ENCODE results near the gene PER2.

PER2 gene

DNA sequence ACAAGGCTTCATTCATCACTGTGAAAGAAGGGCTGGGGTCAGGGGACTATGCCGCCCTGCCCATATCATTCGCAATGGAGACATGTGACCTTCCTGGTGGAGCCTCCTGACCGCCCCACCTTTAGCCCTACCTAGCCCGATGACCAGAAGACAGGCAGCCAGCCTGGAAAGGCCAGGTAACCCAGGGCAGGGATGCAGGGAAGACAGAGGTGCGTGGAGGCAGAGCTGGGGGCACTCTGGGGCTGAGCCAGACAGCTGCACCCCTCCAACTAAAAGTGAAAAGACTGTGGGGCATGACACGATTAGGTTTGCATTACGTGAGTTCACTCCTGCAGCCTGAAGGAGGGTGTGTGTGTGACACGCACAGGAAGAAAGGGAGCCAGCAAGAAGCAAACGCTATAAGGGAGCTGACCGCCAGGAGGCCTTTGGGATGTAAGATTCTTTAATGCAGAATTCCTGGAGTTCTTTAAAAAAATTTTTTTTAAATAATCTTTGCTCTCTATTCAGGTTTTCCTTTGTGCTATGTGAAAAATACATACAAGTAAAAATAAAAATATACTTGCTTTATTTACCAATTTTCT lies 44.8 kb downstream of the PER2 start:
- no peak for DNase-seq

GRCh38 chr2:238242731-238243495 lies 45.5 kb downstream of the PER2 start:
- DNase-seq, result no peak

GRCh38 chr2:238241970-238242369 lies 46.4 kb downstream of the PER2 start:
- no peak for DNase-seq

- DNase-seq, result no peak
Observed at GRCh38 chr2:238240757-238241711, 47.4 kb downstream of the PER2 start.

GRCh38 chr2:238239863-238240756 lies 48.3 kb downstream of the PER2 start, which contains the start of gene HES6:
HES6 (minus strand) TSS chr2:238240038; CDS start chr2:238239905, 133 bp downstream.
- DNase-seq, result peak; percentile 80 to 85

DNA sequence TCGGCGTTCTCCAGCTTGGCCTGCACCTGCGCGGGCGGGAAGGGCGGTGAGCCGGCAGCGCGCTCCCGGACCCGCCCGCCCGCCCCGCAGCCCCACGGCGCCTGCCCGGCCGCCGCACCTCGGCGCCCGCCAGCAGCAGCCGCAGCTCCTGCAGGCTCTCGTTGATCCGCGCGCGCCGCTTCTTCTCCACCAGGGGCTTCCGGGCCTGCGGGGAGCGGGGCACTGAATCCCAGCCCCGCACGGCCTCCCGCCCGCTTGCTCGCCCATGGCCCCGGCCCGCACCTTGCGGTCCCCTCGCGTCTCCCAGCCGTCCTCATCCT lies 48.9 kb downstream of the PER2 start:
- no peak for DNase-seq

GRCh38 chr2:238238766-238239542 lies 49.5 kb downstream of the PER2 start:
- peak; percentile 44 to 62 for DNase-seq

DNA sequence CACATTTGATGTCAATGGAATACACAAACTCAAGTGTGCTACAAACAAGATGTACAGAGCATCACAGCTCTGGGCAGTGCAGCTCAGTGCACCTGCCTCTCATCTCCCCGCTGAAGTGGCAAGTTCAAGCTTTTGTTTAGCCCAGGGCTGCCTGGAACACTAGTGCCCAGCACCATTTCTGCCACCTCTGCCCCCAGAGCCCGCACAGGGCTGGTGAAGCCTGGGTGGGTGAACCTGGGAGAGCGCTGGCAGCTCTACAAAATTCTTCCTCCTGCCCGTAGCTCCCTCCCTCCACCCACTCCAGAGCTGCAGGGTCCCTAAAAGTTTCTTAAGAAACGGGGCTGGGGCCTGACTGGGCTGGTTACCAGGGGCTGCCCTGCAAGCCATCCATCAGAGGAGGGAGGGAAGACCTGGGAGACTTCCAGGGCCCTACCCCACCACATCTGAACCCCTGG lies 50.1 kb downstream of the PER2 start:
- no peak for DNase-seq

DNA sequence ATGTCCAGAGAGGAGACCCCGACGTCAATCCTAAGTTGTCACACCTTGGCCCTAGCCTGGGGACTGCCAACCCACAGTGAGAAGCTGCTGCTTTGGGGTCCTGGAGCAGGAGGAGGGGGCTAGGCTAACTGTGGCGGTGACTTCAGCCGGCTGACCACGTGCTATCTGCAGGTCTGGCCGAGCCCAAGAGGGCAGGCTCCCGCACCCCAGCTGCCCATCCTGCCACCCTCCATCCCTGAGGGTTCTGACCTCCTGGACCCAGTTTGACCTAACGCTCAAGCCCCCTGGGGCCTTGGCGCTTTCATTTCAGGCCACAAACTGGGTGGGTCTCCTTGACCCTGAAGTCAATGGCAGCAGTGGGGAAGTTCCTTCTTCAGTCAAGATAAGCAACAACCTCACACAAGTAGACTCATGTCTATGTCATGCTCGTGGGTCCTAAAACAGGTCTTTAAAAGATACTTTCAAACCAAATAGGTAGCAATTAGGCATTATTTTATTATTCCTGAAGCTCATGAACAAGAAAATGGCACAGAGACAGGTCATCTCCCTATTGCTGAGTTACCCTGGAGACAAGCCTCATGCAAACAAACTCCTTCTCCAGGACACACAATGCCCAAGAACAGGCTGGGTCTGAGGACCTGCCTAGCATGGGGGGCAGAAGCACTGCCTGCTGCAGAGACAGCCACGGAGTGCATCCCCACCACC lies 50.8 kb downstream of the PER2 start:
- DNase-seq, result no peak

DNA sequence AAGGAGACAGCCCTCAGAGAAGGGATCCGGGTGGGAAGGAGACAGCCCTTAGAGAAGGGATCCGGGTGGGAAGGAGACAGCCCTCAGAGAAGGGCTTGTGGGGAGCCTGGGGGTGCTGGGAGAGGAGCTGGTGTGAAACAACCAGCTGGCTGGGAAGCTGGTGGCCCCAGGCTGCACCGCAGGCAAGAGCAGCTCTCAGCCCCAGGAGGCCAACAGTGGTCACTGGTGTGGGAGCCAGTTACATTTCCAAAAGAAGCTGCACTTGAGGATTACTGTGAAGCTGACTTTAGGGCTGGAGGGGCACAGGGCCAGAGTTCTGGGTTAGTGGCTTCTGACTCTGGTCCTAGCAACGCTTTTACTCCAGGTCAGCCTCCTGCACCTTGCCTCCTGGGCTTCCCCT lies 51.8 kb downstream of the PER2 start:
- no peak for DNase-seq

GRCh38 chr2:238235856-238236255 lies 52.6 kb downstream of the PER2 start:
- no peak for DNase-seq

- no peak for DNase-seq
Observed at GRCh38 chr2:238235331-238235732, 53.1 kb downstream of the PER2 start.

DNA sequence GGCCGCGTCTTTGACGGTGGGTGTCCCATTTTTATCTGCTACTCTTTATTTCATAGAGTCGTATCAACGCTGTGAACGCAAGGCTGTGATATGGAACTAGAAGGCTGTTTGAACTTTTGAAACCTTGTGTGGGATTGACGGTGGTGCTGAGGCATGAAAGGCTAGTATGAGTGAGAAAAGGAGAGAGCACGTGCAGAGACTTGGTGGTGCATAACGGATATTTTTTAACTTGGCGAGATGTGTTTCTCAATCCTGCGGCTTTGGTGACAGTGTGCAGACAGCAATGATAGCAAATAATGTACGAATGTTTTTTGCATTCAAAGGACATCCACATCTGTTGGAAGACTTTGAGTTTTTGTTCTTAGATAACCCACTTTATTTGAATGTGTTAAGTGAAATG lies 54.8 kb downstream of the PER2 start:
- DNase-seq, result no peak

DNA sequence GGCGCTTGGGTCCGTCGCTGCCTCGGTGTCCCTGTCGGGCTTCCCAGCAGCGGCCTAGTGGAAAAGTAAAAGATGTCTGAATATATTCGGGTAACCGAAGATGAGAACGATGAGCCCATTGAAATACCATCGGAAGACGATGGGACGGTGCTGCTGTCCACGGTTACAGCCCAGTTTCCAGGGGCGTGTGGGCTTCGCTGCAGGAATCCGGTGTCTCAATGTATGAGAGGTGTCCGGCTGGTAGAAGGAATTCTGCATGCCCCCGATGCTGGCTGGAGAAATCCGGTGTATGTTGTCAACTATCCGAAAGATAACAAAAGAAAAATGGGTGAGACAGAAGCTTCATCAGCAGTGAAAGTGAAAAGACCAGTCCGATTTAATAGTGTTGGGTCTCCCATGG lies 56.6 kb downstream of the PER2 start:
- DNase-seq, result no peak

- DNase-seq, result peak; percentile 84 to 85
Observed at GRCh38 chr2:238231251-238231793, 57.1 kb downstream of the PER2 start.

- DNase-seq, result no peak
Observed at GRCh38 chr2:238230699-238231098, 57.7 kb downstream of the PER2 start.

DNA sequence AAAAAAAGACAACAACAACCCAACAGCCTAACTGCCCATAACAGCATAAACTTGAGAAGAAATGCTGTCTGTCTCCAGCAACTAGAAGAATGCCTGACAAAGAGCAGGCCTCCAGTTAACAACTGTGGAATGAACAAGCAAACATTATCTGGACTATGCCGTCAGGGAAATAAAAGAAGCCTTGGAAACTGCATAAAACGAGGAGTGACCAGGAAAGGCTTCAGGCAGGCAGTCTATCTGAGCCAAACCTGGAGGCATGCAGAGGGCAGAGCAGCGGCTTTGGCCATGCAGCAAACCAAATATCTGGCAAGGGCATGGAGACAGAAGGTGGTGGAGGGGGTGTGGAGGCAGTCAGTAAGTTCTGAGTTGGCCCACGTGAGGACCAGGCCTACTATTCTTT lies 59.7 kb downstream of the PER2 start:
- DNase-seq, result no peak

- no peak for DNase-seq
Observed at GRCh38 chr2:238227587-238228032, 60.8 kb downstream of the PER2 start.

GRCh38 chr2:238226698-238227586 lies 61.5 kb downstream of the PER2 start:
- DNase-seq, result no peak
